ENCODE results near the gene INPP5K.
A peak's percentile ranks its signal among the peaks of the same experiment; 100 is the strongest.
"Not testable (repeated sequence)": the region's sequence is repeated elsewhere in the genome, so short reads cannot be mapped to it uniquely, and the experiment has no call there.

Gene INPP5K

DNA sequence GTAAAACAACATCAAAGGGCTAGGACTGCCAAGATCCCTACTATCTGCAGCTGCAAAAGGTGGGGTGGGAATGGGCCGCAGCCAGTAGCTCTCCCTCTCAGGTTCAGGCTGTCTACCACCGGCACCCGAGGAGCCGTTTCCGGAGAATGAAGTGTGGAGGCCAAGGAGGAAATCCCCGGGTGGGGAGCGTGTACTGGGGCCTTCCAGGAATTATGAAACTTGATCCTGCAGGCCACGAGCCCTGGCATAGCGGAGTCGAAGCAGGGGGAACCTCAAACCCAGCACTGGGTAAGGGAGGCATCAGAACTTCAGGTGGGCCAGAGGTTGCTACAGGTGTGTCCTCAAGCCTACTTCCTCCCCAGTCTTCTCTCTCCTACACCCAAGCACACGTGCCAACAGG is 5.1 kb downstream of the INPP5K start:
- in situ Hi-C loops (cut with MboI; ENCODE audit: low pct_unique_long_range_greater_than_20kb, low sequenced_read_pairs): no loop called here
- DNase-seq: peak; percentile 20

DNA sequence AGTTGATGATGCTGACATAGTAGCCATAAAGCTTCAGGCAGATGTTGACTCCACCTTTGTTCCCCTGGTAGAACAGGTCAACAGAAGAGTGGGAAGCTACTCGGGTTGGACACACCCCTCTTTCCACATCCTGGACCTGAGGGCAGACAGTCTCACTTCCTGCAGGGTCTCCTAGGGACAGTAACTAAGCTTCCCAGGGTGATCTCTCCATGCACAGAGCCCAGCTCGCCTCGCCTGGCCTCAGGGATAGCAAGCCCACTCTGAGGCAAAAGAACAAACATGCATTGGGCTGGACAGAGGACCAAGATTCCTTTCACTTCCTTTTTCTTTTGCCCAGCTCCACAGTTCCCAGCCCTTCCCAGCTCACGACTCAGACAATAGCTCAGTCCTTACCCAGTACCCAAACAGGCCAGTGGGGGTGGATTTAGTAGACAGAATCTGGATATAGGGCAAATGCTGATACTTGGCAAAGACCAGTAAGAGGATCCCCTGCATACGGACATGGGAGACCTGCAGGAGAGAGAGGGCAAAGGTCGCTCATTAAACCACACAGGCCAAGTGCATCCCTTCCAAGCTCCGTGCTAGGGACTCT is 7.0 kb downstream of the INPP5K start:
- no peak for DNase-seq
- in situ Hi-C loops (cut with MboI; ENCODE audit: low pct_unique_long_range_greater_than_20kb, low sequenced_read_pairs): no loop called here

GRCh38 chr17:1508709-1509108 is 7.7 kb downstream of the INPP5K start:
- DNase-seq; in situ Hi-C loops (cut with MboI; ENCODE audit: low pct_unique_long_range_greater_than_20kb, low sequenced_read_pairs): not testable (repeated sequence)

DNA sequence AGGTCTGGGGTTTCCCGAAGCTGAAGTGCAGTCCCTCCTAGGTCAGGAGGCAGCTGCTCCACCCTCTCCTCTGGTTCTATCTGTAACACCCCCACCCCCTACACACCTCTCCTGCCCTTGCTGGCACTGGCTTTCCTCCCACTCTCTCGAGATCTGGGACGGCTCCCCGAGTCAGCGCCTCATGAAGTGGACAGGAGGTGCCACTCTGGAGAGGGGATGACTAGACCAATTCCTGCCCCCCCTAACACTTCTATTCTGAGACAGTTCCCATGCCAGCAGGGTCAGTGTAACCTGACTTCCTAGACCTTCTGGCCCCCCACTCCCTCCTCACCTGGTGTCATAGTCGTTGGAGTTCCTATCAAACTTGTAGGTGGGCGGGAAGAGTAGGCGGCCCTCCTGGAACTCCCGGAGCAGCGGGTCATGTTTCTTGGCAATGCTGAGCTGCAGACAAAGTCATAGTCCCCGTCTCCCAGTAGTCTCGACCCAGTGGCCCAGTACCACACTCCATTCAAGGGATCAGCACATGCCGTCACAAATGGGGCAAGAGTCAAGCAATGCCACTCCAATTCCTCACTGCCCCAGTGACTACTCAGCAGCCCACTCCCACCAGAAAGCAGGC is 9.7 kb downstream of the INPP5K start:
- no peak for DNase-seq
- in situ Hi-C loops (cut with MboI; ENCODE audit: low pct_unique_long_range_greater_than_20kb, low sequenced_read_pairs): no loop called here

DNA sequence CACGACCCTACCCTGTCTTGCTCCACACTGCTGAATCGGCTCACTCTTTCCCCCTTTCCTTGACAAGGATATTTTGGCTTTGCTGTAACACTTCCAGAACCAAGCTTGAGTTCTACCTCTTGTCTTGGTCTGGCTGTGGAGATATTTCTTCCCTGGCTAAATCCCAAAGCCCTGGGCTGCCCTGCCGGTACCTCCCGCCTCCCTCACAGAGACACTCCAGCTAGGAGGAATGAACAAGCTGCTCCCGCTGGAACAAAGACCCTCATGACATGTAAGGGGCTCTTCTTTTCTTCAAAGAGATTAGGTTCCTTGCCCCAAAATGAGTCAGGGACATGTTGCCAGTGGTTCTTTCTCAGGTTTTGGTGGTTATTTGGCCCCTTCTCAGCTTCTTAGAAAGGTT is 10.8 kb downstream of the INPP5K start:
- in situ Hi-C loops (cut with MboI; ENCODE audit: low pct_unique_long_range_greater_than_20kb, low sequenced_read_pairs): no loop called here
- no peak for DNase-seq

DNA sequence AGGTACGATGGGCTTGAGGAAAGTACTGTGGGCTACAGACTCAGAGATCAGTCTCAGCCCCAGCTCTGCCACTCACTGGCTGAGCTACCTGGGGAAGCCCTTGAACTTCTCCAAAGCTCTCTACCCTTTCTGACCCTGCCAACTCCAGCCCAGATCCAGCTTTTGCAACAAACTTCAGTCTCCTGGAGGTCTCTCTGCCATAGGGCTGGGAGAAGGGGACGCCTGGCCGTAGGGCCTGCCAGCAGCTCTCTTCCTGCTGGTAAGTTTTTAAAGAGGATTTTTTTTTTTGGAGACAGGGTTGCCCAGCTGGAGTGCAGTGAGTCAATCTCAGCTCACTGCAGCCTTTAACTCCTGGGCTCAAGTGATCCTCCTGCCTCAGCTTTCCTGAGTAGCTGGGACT is 11.5 kb downstream of the INPP5K start:
- no peak for DNase-seq
- in situ Hi-C loops (cut with MboI; ENCODE audit: low pct_unique_long_range_greater_than_20kb, low sequenced_read_pairs): no loop called here

DNA sequence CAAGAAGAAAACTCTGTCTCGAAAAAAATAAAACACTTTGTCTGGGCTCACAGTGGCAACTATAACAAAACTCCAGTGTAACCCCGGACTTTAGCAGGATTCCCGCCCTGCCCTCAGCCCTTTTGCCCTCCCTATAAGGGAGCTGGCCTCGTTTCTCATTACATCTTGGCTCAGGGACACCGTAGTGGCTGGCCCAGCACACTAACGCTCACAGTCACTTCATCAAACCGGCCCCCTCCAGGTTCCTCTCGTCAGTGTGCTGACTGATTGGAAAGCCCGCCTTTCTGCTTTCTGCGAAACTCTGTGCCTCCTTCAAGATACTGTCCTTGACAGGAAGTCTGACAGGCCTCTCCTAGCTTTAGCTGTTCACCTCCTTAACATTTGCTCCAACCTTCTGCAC is 12.7 kb downstream of the INPP5K start:
- in situ Hi-C loops (cut with MboI; ENCODE audit: low pct_unique_long_range_greater_than_20kb, low sequenced_read_pairs): no loop called here
- no peak for DNase-seq

DNA sequence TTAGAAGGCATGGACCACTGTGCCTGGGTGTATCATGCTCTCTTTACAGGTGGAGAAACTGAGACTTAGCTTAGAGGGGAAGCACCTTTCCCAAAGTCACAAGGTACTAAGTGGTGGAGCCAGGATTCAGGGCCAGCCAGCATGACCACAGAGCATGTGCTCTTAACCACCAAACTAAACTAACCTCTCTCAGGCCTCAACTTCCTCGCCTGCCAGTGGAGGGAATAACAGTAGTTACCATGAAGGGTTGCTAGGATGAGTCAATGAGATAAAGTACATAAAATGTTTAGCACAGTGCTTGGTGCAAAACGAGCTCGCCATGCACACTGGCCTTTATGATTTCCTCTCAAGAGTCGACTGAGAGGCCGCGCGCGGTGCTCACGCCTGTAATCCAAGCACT is 17.5 kb downstream of the INPP5K start:
- peak; percentile 55 for DNase-seq
- in situ Hi-C loops (cut with MboI; ENCODE audit: low pct_unique_long_range_greater_than_20kb, low sequenced_read_pairs): no loop called here

- in situ Hi-C loops (cut with MboI; ENCODE audit: low pct_unique_long_range_greater_than_20kb, low sequenced_read_pairs): no loop called here
- DNase-seq: no peak
Measured at GRCh38 chr17:1498233-1498632, 18.2 kb downstream of the INPP5K start.

DNA sequence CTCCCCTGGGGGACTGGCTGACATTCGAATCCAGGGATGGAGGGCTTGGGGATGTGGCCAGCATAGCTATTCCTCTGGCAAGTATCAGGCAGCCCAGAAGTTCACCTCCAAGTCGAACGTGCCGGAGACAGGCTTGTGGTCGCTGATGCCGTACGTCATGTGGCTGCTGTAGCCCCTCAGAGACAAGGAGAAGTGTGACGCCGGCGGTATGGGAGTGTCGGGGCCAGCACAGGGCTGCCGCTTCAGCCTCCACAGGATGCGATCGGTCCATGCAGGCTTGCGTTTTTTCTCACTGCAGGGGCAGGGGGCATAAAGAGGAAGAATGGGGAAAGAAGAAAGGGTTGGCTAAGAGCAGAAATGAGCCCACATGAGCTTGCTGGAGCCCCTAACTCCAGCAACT is 18.6 kb downstream of the INPP5K start:
- in situ Hi-C loops (cut with MboI; ENCODE audit: low pct_unique_long_range_greater_than_20kb, low sequenced_read_pairs): no loop called here
- no peak for DNase-seq

GRCh38 chr17:1496869-1497268 is 19.5 kb downstream of the INPP5K start:
- no peak for DNase-seq

GRCh38 chr17:1495265-1495989 is 21.0 kb downstream of the INPP5K start:
- in situ Hi-C loops (cut with MboI; ENCODE audit: low pct_unique_long_range_greater_than_20kb, low sequenced_read_pairs): no loop called here
- no peak for DNase-seq

More at GRCh38 chr17:1496869-1497268, 19.5 kb downstream of the INPP5K start:
- in situ Hi-C loops (cut with MboI; ENCODE audit: low pct_unique_long_range_greater_than_20kb, low sequenced_read_pairs): no loop called here

GRCh38 chr17:1494736-1495253 is 21.6 kb downstream of the INPP5K start:
- DNase-seq: no peak
- in situ Hi-C loops (cut with MboI; ENCODE audit: low pct_unique_long_range_greater_than_20kb, low sequenced_read_pairs): no loop called here

- in situ Hi-C loops (cut with MboI; ENCODE audit: low pct_unique_long_range_greater_than_20kb, low sequenced_read_pairs): no loop called here
- DNase-seq: no peak
Measured at GRCh38 chr17:1494203-1494602, 22.2 kb downstream of the INPP5K start.

- in situ Hi-C loops (cut with MboI; ENCODE audit: low pct_unique_long_range_greater_than_20kb, low sequenced_read_pairs): no loop called here
- DNase-seq: no peak
Measured at GRCh38 chr17:1493291-1493980, 23.0 kb downstream of the INPP5K start.

- in situ Hi-C loops (cut with MboI; ENCODE audit: low pct_unique_long_range_greater_than_20kb, low sequenced_read_pairs): no loop called here
- DNase-seq: no peak
Measured at GRCh38 chr17:1492249-1493206, 23.9 kb downstream of the INPP5K start, which contains the start of gene MYO1C. TSS of gene MYO1C (minus strand) at chr17:1492686. CDS start at chr17:1492487, 199 bp downstream.

DNA sequence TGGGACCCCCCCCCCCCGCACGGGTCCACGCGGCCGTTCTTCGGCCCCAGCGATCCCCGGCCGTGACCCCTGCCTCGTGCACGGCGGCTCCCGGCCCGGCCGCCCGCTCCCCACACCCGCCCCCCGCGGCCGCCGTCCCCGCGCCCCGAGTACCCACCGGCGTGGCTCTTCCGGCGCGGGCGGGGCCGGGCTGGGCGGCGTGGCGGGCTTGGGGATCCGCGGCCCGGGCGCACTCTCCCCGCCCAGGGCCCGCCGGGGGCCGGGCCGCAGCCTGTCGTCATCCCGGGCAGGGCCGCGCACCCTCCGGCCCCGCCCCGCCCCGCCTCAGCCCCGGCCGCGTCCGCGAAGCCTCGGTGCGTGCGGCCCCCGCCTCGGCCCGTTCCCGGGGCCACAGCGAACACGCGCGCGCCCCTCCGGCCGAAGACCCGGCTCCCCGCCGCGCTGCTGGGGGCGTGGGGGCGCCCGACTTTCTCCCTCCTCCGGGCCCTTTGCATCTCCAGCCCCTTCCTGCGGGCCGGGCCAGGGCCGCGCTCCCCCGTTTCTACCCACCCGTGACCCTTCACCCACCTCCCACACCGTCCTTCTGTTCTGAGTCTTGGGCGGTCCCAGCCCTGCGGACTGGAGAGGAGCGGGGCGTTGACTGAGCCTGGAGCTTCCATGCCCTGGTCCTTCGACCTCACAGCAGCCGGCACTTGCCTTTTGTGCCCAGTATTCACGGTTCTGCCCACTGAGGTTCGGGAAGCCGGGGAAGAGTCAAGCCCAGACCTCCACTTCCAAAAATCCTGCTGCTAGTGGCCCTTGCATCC is 24.8 kb downstream of the INPP5K start:
- no peak for DNase-seq
- in situ Hi-C loops (cut with MboI; ENCODE audit: low pct_unique_long_range_greater_than_20kb, low sequenced_read_pairs): no loop called here
